ENCODE measurements around the gene RGCC. TPM values are rescaled to one million over a fixed set of nuclear protein-coding genes. Genes with fewer than 3 reads are reported as not detected.
"Not testable (repeated sequence)": the region's sequence is repeated elsewhere in the genome, so short reads cannot be mapped to it uniquely, and the experiment has no call there.

Gene RGCC
- total RNA-seq, 2 donors from 2014 or later: 76.0 to 216 TPM

DNA sequence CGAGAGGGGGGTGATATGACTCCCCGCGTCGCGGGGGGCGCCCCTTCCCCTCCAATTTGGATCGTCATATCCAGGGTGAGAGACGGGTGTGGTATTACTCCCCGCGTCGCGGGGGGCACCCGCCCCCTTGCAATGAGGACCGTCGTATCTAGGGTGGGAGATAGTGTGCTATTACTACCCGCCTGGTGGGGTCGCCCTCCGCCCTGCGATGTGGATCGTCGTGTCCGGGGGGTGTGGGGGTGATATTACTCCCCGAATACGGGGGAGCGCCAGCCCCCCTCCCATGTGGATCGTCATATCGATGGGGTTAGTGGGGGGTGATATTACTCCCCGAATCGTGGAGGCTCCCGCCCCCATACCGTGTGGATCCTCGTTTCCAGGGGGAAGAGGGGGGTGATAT, 29.2 kb upstream of the RGCC start:
- Mint-ChIP-seq H3K36me3 (no peaks in the 10 kb centered on the region), H3K27ac (no peak overlapping the region), H3K9me3 (no peaks in the 10 kb centered on the region)
- ATAC-seq (peak; percentile 80 to 86), DNase-seq (ENCODE audit: low spot score in 2 of 2) (peak in 1 of 2 donors; percentile 25)

- not testable (repeated sequence) for DNase-seq (ENCODE audit: low spot score in 2 of 2); H3K27ac Mint-ChIP-seq; H3K36me3 Mint-ChIP-seq; ATAC-seq; H3K9me3 Mint-ChIP-seq
Measured at GRCh38 chr13:41434030-41434429, 23.3 kb upstream of the RGCC start.

GRCh38 chr13:41434831-41435520, 22.4 kb upstream of the RGCC start:
- no peak overlapping the region for H3K27ac Mint-ChIP-seq
- no peak for ATAC-seq
- H3K9me3 Mint-ChIP-seq: no peaks in the 10 kb centered on the region
- no peaks in the 10 kb centered on the region for H3K36me3 Mint-ChIP-seq
- no peak for DNase-seq (ENCODE audit: low spot score in 2 of 2)

DNA sequence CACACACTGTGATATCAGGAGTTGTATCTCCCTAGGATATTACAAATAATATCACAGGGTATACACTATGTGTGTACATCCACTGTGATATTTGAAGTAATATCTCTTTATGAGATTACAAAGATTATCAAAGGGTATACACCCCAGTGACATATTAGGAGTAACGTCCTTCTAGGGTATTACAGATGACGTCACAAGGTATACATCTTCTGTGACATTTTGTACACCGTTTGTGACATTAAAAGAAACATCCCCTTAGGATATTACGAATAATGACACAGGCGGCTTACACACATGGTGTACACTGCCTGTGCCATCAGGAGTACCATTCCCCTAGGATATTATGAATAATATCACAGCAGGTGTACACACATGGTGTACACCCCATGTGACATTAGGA, 13.4 kb upstream of the RGCC start:
- H3K27ac Mint-ChIP-seq: no peak overlapping the region
- H3K9me3 Mint-ChIP-seq: no peaks in the 10 kb centered on the region
- H3K36me3 Mint-ChIP-seq: no peaks in the 10 kb centered on the region
- DNase-seq (ENCODE audit: low spot score in 2 of 2) (no peak), ATAC-seq (no peak)

- DNase-seq (ENCODE audit: low spot score in 2 of 2): no peak
- H3K9me3 Mint-ChIP-seq: peaks cover 0 to 13% of the 10 kb centered on the region in 2 donors
- H3K36me3 Mint-ChIP-seq: no peaks in the 10 kb centered on the region
- peak; percentile 17 to 32 for ATAC-seq
- no peak overlapping the region for H3K27ac Mint-ChIP-seq
Measured at GRCh38 chr13:41452462-41452861, 4.9 kb upstream of the RGCC start.

DNA sequence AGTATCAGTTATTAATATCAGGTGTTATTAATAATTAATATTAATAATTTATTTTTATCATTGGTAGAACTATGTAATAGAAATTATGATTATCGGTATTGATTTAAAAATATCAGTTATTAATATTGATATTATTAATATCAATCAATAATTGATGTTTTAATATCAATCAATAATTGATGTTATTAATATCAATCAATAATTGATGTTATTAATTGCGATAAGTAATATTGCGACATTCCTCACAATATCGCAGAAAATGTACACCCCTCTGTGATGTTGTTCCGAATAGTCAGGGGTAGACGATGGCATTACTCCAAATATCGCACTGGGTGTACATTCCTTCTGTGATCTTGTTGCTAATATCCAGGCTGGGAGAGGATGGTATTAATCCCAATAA, 3.7 kb upstream of the RGCC start:
- DNase-seq (ENCODE audit: low spot score in 2 of 2) (no peak), ATAC-seq (no peak)
- H3K9me3 Mint-ChIP-seq: peaks cover 0 to 13% of the 10 kb centered on the region in 2 donors
- peaks cover 1 to 4% of the 10 kb centered on the region in 2 donors for H3K36me3 Mint-ChIP-seq
- no peak overlapping the region for H3K27ac Mint-ChIP-seq

DNA sequence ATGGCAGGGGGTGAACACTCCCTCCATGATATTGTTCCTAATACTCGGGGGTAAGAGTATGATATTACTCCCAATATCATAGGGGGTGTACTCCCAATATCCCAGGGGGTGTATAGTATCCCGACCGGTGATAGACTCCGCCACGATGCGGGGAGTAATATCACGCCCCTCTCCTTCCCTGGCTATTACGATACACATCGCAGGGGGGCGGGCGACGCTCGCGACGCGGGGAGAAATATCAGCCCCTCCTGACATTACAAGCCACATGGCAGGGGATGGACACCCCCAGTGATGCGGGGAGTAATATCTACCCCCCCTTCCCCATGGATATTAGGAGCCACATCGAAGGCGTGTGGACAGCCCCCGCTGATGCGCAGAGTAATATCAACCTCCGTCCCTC, 3.2 kb upstream of the RGCC start:
- ATAC-seq (no peak), DNase-seq (ENCODE audit: low spot score in 2 of 2) (no peak)
- peaks cover 7 to 9% of the 10 kb centered on the region in 2 donors for H3K36me3 Mint-ChIP-seq
- H3K27ac Mint-ChIP-seq: no peak overlapping the region
- H3K9me3 Mint-ChIP-seq: peaks cover 0 to 13% of the 10 kb centered on the region in 2 donors

GRCh38 chr13:41455725-41456419, 1.5 kb upstream of the RGCC start:
- Mint-ChIP-seq H3K9me3 (peaks cover 0 to 13% of the 10 kb centered on the region in 2 donors), H3K36me3 (peaks cover 24 to 25% of the 10 kb centered on the region in 2 donors), H3K27ac (peak overlapping the region in 1 of 2 donors; percentile 96)
- ATAC-seq: no peak
- no peak for DNase-seq (ENCODE audit: low spot score in 2 of 2)

GRCh38 chr13:41457589-41458186, 338 bp downstream of the RGCC start:
- Mint-ChIP-seq H3K9me3 (peaks cover 0 to 3% of the 10 kb centered on the region in 2 donors), H3K27ac (peak overlapping the region; percentile 29 to 96)

GRCh38 chr13:41458187-41458760, 924 bp downstream of the RGCC start:
- peak; percentile 55 to 73 for DNase-seq (ENCODE audit: low spot score in 2 of 2)
- ATAC-seq: peak; percentile 0 to 18
- Mint-ChIP-seq H3K36me3 (peaks cover 35 to 44% of the 10 kb centered on the region in 2 donors), H3K9me3 (no peaks in the 10 kb centered on the region), H3K27ac (peak overlapping the region; percentile 96 to 100)

More at GRCh38 chr13:41457589-41458186, 338 bp downstream of the RGCC start:
- ATAC-seq: peak; percentile 0 to 5
- DNase-seq (ENCODE audit: low spot score in 2 of 2): peak; percentile 50 to 69
- peaks cover 35 to 40% of the 10 kb centered on the region in 2 donors for H3K36me3 Mint-ChIP-seq

DNA sequence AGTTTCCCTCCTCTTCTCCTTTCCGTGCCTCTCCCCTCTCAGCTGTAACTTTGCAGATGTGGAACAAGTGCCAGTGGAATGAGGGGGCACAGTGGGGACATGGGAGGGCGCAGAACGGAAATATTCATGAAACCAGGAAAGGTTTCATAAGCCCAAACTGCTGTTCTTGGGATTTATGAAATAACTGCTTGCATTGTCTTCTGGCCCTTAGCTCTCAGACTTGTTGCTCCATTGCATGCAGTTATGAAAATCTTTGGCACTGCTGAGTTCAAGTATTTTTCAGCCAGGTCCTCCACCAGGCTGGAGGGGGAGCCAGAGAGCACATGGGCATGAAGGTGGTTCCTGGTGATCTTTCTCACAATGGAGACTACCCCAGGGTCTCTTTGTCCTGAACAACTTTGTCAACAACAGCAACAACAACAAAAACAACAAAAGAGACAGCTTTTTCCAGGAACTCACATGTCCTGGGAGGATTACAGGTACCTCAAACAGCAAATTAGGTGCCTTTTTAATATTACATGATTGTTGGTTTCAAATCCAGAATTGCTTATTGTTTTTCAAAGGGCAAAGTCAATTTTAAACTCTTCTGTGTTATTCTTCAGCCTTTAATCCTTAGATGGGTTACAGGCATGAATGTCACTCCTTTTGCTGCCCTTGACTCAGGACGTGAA, 1.5 kb downstream of the RGCC start:
- H3K27ac Mint-ChIP-seq: peak overlapping the region; percentile 96 to 100
- H3K36me3 Mint-ChIP-seq: peaks cover 35 to 50% of the 10 kb centered on the region in 2 donors
- ATAC-seq (no peak), DNase-seq (ENCODE audit: low spot score in 2 of 2) (peak in 1 of 2 donors; percentile 75)
- H3K9me3 Mint-ChIP-seq: no peaks in the 10 kb centered on the region

DNA sequence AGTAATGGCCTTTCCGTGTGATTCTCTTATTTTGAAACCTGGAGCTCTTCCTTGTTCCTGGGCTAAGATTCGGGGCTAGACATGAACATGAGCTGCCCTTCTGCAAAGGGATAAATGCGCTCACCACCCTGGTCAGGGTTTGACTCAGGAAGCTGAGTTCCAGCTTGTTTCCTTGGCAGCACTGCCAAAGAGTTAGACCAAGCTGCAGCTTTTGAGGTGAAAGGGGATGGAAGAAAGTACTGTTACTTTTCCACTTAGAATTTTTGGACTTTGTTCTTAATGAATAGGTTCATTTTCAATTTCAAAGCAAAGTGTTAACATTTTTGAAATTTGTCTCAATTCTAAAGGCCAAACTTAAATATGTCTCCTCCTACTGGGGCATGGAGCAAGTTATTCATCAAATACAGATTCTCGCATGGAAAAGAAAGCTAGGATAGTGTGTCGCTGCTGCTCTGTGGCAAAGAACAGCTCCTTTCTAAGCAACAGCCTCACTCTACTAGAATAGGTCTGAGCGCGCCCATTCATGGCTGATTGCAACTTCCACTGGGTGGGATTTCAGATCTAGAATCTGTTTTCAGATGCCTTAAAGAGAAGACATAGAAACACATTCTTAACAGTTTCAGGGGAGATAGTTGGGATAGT, 2.2 kb downstream of the RGCC start:
- Mint-ChIP-seq H3K36me3 (peaks cover 35 to 57% of the 10 kb centered on the region in 2 donors), H3K27ac (peak overlapping the region; percentile 96 to 100), H3K9me3 (no peaks in the 10 kb centered on the region)
- DNase-seq (ENCODE audit: low spot score in 2 of 2) (peak in 1 of 2 donors; percentile 66), ATAC-seq (peak in 1 of 2 donors; percentile 17)

DNA sequence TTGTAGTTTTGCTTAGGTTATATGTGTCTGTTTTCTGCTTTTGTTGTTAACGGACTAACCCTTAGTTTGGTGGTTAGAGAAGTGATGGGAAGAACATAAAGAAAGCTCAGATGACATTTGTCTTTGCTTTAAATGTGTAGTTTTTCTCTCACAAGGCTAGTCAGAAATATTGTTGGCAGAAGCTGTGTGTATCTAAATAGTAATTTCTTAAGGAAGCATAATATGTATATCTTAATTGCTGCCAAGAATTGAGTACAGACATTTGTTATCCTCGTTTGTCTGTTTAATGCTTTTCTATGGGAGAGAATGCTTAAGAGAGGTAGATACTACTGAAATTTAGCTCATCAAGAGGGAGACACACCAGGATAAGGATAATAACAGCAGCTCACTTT, 2.7 kb downstream of the RGCC start:
- ATAC-seq: no peak
- no peak for DNase-seq (ENCODE audit: low spot score in 2 of 2)
- Mint-ChIP-seq H3K27ac (peak overlapping the region; percentile 96 to 100), H3K36me3 (peaks cover 35 to 61% of the 10 kb centered on the region in 2 donors), H3K9me3 (no peaks in the 10 kb centered on the region)

GRCh38 chr13:41460930-41461329, 3.6 kb downstream of the RGCC start:
- H3K9me3 Mint-ChIP-seq: no peaks in the 10 kb centered on the region
- H3K36me3 Mint-ChIP-seq: peaks cover 40 to 68% of the 10 kb centered on the region in 2 donors

GRCh38 chr13:41461527-41462139, 4.3 kb downstream of the RGCC start:
- ATAC-seq: no peak
- DNase-seq (ENCODE audit: low spot score in 2 of 2): no peak
- peak overlapping the region; percentile 98 to 100 for H3K27ac Mint-ChIP-seq
- H3K9me3 Mint-ChIP-seq: no peaks in the 10 kb centered on the region
- peaks cover 47 to 75% of the 10 kb centered on the region in 2 donors for H3K36me3 Mint-ChIP-seq

More at GRCh38 chr13:41460930-41461329, 3.6 kb downstream of the RGCC start:
- DNase-seq (ENCODE audit: low spot score in 2 of 2): no peak
- ATAC-seq: no peak
- peak overlapping the region; percentile 96 to 100 for H3K27ac Mint-ChIP-seq

- Mint-ChIP-seq H3K9me3 (no peaks in the 10 kb centered on the region), H3K27ac (peak overlapping the region; percentile 98 to 100), H3K36me3 (peaks cover 52 to 83% of the 10 kb centered on the region in 2 donors)
- no peak for DNase-seq (ENCODE audit: low spot score in 2 of 2)
- no peak for ATAC-seq
Measured at GRCh38 chr13:41462427-41462826, 5.1 kb downstream of the RGCC start.
